HepG2 (cell line): ENCODE measurements around the gene RAB5B. TPM values are rescaled to one million over a fixed set of nuclear protein-coding genes. Genes with fewer than 3 reads are reported as not detected.

ENCODE experiments used
- ARNT2 ChIP-seq: sonication (generic); formaldehyde crosslinking; IDR thresholded peaks from 2 replicates; pipeline ENCODE4 v1.8.0; 2022; ENCODE audit warnings: mild to moderate bottlenecking, low read depth, missing genetic modification reagents, moderate library complexity
- BATF2 ChIP-seq: sonication (generic); formaldehyde crosslinking; IDR thresholded peaks from 2 replicates; pipeline ENCODE4 v1.8.0; 2022; ENCODE audit warnings: mild to moderate bottlenecking, missing genetic modification reagents, moderate library complexity
- DMAP1 ChIP-seq: IDR thresholded peaks from 2 replicates; pipeline ENCODE4 v1.6.1; 2016
- DNMT3B ChIP-seq: conservative IDR thresholded peaks from 2 replicates; pipeline ENCODE4 v1.6.1; 2016; ENCODE audit warnings: missing biosample characterization, control low read depth
- DPF2 ChIP-seq: sonication (generic); formaldehyde crosslinking; IDR thresholded peaks from 2 replicates; pipeline ENCODE4 v1.4.0; 2020; ENCODE audit warnings: mild to moderate bottlenecking, low read depth, missing genetic modification reagents, borderline replicate concordance
- DR1 ChIP-seq: sonication (generic); formaldehyde crosslinking; IDR thresholded peaks from 2 replicates; pipeline ENCODE4 v1.8.0; 2021; ENCODE audit warnings: mild to moderate bottlenecking, missing genetic modification reagents, inconsistent platforms
- EZH2 ChIP-seq: conservative IDR thresholded peaks from 2 replicates; pipeline ENCODE4 v1.6.1; 2012; ENCODE audit warnings: mild to moderate bottlenecking, low read depth, low read length, moderate library complexity
- GABPB1 ChIP-seq: IDR thresholded peaks from 2 replicates; pipeline ENCODE4 v1.6.1; 2016; ENCODE audit warnings: mild to moderate bottlenecking, missing genetic modification reagents, moderate library complexity, missing compliant biosample characterization
- HNRNPL ChIP-seq: fragments of 200-400 bp; formaldehyde crosslinking; IDR thresholded peaks from 2 replicates; pipeline ENCODE4 v1.6.1; 2017; ENCODE audit warnings: mild to moderate bottlenecking, low read depth, low read length
- KDM2A ChIP-seq: sonication (generic); formaldehyde crosslinking; IDR thresholded peaks from 2 replicates; pipeline ENCODE4 v1.4.0; 2020; ENCODE audit warnings: low read depth, missing genetic modification reagents, borderline replicate concordance
- POLR2AphosphoS2 ChIP-seq: IDR thresholded peaks from 2 replicates; pipeline ENCODE4 v1.6.1; 2011; ENCODE audit warnings: low read depth, low read length, improper control_type of control experiment
- REPIN1 ChIP-seq: sonication (generic); formaldehyde crosslinking; IDR thresholded peaks from 2 replicates; pipeline ENCODE4 v1.8.0; 2022; ENCODE audit warnings: missing genetic modification reagents, low read depth, mild to moderate bottlenecking, borderline replicate concordance
- SMC3 ChIP-seq: IDR thresholded peaks from 2 replicates; pipeline ENCODE4 v1.6.1; 2011; ENCODE audit warnings: low read length, improper control_type of control experiment
- SNAPC5 ChIP-seq: sonication (generic); formaldehyde crosslinking; IDR thresholded peaks from 2 replicates; pipeline ENCODE4 v1.8.1; 2023; ENCODE audit warnings: mild to moderate bottlenecking, missing genetic modification reagents, borderline replicate concordance
- SSRP1 ChIP-seq: IDR thresholded peaks from 2 replicates; pipeline ENCODE4 v1.6.1; 2016; ENCODE audit warnings: control low read depth
- TAF15 ChIP-seq: fragments of 200-400 bp; formaldehyde crosslinking; IDR thresholded peaks from one replicate; pipeline ENCODE4 v1.6.1; 2018; ENCODE audit warnings: mild to moderate bottlenecking, low read depth, low read length; ENCODE audit not compliant: poor library complexity, severe bottlenecking
- ZBTB43 ChIP-seq: sonication (generic); formaldehyde crosslinking; conservative IDR thresholded peaks from 2 replicates; pipeline ENCODE4 v1.4.0; 2020; ENCODE audit warnings: missing genetic modification reagents
- ZFP1 ChIP-seq: IDR thresholded peaks from 2 replicates; pipeline ENCODE4 v1.6.1; 2016
- ZNF101 ChIP-seq: sonication (generic); formaldehyde crosslinking; IDR thresholded peaks from 2 replicates; pipeline ENCODE4 v1.4.0; 2020; ENCODE audit warnings: mild to moderate bottlenecking, low read depth, missing genetic modification reagents, borderline replicate concordance
- ZNF503 ChIP-seq: sonication (generic); formaldehyde crosslinking; IDR thresholded peaks from 2 replicates; pipeline ENCODE4 v1.4.0; 2020; ENCODE audit warnings: missing genetic modification reagents
- ZNF547 ChIP-seq: sonication (generic); formaldehyde crosslinking; IDR thresholded peaks from 2 replicates; pipeline ENCODE4 v1.5.1; 2020; ENCODE audit warnings: mild to moderate bottlenecking, missing genetic modification reagents
- ZNF556 ChIP-seq: sonication (generic); formaldehyde crosslinking; IDR thresholded peaks from 2 replicates; pipeline ENCODE4 v1.4.0; 2020; ENCODE audit warnings: mild to moderate bottlenecking, missing genetic modification reagents, borderline replicate concordance
- polyA plus RNA-seq, 8 experiments: library from polyadenylated mRNA; depleted of rRNA in 3 of 8; stranded (reverse) in 7 of 8; unstranded in 1 of 8; fragments of >200 nt; fragmentation: Illumina TruSeq in 4 of 8; extraction: Trizol in 4 of 8; gene quantifications; 2 replicates each; pipeline versions ENCODE4 v1.2.1 to v1.2.3, GENCODE V29; 2011 to 2016; ENCODE audit warnings: low read depth in 4 of 8, missing spikeins in 1 of 8, mixed read lengths in 1 of 8; ENCODE audit not compliant: insufficient read depth in 1 of 8
- total RNA-seq, 5 experiments: library from RNA; depleted of rRNA; stranded (reverse); fragments of >200 nt; fragmentation: Illumina TruSeq; extraction: Trizol; gene quantifications; 2 replicates each; pipeline ENCODE4 v1.2.3, GENCODE V29; 2016; ENCODE audit warnings: low read depth in 1 of 5
- TF ChIP-seq, protein P1 (sequence below): sonication (generic); formaldehyde crosslinking; IDR thresholded peaks from 2 replicates; pipeline ENCODE4 v1.5.1; 2020; ENCODE audit warnings: mild to moderate bottlenecking, missing genetic modification reagents, moderate library complexity
- TF ChIP-seq, protein P2 (sequence below): sonication (generic); formaldehyde crosslinking; IDR thresholded peaks from 2 replicates; pipeline ENCODE4 v1.8.0; 2022; ENCODE audit warnings: missing genetic modification reagents, low read depth, mild to moderate bottlenecking, borderline replicate concordance

Gene RAB5B
- total and polyA plus RNA-seq, 2 of the 13 experiments (the other 11 are each of a cell fraction or from before 2014, with no cell fraction given): 26.0 to 68.3 TPM

- TF ChIP-seq, protein P1, sequence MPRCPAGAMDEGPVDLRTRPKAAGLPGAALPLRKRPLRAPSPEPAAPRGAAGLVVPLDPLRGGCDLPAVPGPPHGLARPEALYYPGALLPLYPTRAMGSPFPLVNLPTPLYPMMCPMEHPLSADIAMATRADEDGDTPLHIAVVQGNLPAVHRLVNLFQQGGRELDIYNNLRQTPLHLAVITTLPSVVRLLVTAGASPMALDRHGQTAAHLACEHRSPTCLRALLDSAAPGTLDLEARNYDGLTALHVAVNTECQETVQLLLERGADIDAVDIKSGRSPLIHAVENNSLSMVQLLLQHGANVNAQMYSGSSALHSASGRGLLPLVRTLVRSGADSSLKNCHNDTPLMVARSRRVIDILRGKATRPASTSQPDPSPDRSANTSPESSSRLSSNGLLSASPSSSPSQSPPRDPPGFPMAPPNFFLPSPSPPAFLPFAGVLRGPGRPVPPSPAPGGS (CRISPR knock-in tag): peak; percentile 32; the same call in 1 of the 2 replicates
- TF ChIP-seq SSRP1 (CRISPR knock-in tag) (no peak), ZBTB43 (CRISPR knock-in tag) (peak; percentile 75; the same call in 1 of the 2 replicates), ZNF101 (no peak), DPF2 (CRISPR knock-in tag) (no peak), HNRNPL (no peak), REPIN1 (CRISPR knock-in tag) (peak; percentile 70; the same call in 1 of the 2 replicates), DNMT3B (CRISPR knock-in tag) (no peak; the same call in 1 of the 2 replicates), KDM2A (CRISPR knock-in tag) (peak; percentile 85), GABPB1 (peak; percentile 97), TAF15 (no peak), POLR2AphosphoS2 (0 out of 2 replicates have a peak, but pooled peaks have one; percentile 67), SNAPC5 (peak; percentile 70; the same call in 1 of the 2 replicates), ZNF547 (CRISPR knock-in tag) (no peak; the same call in 1 of the 2 replicates), ARNT2 (CRISPR knock-in tag) (peak; percentile 67; the same call in 1 of the 2 replicates), DMAP1 (CRISPR knock-in tag) (peak; percentile 96), ZNF503 (CRISPR knock-in tag) (peak; percentile 89), EZH2 (no peak), ZNF556 (CRISPR knock-in tag) (0 out of 2 replicates have a peak, but pooled peaks have one; percentile 8), DR1 (peak; percentile 94), SMC3 (peak; percentile 39; the same call in 1 of the 2 replicates), BATF2 (CRISPR knock-in tag) (no peak), ZFP1 (CRISPR knock-in tag) (peak; percentile 75)
- TF ChIP-seq, protein P2, sequence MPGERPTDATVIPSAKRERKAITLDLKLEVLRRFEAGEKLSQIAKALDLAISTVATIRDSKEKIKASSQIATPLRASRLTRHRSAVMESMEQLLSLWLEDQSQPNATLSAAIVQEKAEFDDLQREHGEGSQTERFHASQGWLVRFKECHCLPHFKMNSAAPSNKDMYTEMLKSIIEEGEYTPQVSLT: no peak
These were observed 67.9 kb downstream of the RAB5B start, which contains the start of gene RPS26 (continued) for GRCh38 chr12:56041552-56042429.
